SK-MEL-5 (cell line): ENCODE results near the gene PIAS2. TPM values are rescaled to one million over a fixed set of nuclear protein-coding genes. Genes with fewer than 3 reads are reported as not detected.

Experiments
- DNase-seq: peaks from one replicate; pipeline ENCODE4 v3.0.0-alpha.2; 2016; ENCODE audit warnings: low read depth, low spot score
- in situ Hi-C: cut with HindIII; loops from 2 replicates; pipeline ENCODE4 v1.10.0; 2016; ENCODE audit warnings: low sequenced_read_pairs, high pct_unique_total_duplicates, low pct_unique_long_range_greater_than_20kb
- total RNA-seq: library from RNA; depleted of rRNA; stranded (reverse); fragments of >200 nt; shearing (Covaris generic); gene quantifications from 2 replicates; pipeline ENCODE4 v1.2.3, GENCODE V29; 2014

The PIAS2 gene
- total RNA-seq, 1 experiment from 2014 or later = 29.0 TPM

DNA sequence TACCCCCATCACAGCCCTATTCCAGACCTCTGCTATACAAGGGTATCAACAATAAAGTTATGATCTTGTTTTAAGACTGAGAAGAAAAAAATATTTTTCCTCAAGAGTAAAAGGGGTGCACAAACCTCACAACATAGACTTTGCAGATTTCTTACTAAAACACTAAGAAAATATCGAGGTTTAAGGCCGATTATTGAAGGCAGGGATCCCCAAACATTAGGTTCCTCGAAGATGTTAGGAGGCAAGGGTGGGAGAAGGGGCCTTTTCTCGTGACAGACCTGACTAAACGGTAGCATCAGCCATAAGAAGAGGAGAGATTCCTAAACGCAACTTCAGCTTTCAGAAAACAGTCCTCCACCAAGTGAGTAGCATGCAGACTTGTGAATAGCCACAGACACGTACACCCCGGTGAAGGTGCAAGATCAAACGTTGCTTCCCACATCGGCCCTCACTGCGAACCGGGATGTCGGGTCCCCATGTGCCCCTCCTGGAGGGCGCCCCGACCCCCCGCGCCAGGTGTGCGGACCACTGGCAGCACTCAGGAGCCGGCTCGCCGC is 678 bp downstream of the PIAS2 start:
- DNase-seq = peak; percentile 29
- in situ Hi-C loops = no loop called here

DNA sequence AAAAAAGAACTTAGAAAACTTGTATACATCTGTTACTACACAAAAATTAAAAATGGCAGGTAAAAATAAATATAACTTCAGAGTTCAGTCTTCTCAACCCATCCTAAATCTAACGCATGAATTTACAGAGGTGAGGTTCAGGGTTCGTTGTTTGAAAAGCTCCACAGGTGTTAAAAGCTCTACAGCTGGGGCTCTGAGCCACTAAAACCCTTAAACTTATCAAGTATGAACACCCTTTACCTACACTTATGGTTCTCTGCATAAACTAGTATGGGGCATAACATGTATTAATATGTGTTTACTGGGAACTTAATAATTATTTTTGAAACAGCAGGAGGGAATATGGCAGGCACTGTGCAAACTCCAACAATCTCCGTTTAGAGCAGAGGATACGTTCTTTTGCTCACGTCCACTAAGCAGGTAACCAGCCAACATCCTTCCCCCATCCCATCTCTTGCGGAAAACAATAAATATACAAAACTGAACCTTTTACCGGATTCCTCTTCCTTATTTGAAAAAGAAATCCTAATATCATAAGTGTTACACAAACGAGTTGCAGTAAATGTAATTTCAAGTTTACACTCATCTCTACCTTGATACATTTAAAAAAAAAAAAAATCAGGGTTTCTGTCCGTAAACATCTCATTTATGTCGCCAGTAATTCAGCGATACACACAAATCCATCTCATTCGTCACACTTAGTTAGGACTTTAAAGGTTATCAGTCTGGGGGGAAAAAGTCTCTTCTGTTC is 1.3 kb downstream of the PIAS2 start:
- in situ Hi-C loops = no loop called here
- no peak for DNase-seq

DNA sequence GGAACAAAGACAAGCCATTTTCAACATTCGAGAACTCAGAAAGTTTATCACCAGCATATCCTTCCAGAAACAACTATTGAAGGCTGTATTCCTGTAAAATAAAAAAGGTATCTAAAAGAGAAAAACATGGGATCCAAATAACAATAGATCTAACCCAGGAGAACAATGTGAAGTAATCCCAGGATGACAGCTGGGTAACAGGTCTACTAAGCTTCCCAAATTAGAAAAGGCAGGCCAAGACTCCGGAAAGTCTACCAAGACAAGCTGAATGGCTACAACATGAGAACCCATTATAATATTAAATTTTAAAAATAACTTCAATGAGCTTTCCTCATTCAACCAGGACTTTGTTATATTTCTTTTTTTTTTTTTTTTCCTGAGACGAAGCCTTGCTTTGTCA is 6.5 kb downstream of the PIAS2 start:
- DNase-seq = no peak
- in situ Hi-C loops = no loop called here

DNA sequence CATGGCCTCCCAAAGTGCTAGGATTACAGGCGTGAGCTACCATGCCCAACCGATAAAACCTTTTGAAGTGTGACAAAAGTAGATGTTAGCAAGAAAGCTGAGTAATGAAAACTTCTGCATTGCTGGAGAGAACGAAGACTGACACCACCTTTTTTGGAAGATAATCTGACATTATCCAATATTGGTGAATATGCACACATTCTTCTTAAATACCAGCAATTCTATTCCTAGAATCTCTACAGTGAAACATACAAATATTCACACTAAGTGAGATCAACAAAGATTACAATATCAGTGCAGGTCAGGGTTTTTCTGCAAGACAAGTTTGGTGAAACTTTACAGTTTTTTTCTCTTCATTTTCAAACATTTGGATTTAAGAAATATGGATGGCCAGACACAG is 7.8 kb downstream of the PIAS2 start:
- no peak for DNase-seq
- in situ Hi-C loops = no loop called here

DNA sequence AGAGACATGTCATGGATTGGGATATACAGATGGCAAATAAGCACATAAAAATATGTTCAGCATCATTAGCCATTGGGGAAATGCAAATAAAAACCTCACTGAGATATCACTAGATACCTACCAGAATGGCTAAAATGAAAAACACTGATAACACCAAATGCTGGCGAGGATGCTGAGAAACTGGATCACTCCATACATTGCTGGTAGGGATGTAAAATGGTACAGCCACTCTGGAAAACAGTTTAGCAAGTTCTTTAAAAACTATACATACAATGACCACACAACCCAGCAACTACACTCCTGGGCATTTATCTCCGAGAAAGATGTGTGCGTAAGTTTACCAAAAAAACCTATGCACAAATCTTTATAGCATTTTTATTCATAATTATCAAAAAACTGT is 13.9 kb downstream of the PIAS2 start:
- DNase-seq = no peak
- in situ Hi-C loops = no loop called here

DNA sequence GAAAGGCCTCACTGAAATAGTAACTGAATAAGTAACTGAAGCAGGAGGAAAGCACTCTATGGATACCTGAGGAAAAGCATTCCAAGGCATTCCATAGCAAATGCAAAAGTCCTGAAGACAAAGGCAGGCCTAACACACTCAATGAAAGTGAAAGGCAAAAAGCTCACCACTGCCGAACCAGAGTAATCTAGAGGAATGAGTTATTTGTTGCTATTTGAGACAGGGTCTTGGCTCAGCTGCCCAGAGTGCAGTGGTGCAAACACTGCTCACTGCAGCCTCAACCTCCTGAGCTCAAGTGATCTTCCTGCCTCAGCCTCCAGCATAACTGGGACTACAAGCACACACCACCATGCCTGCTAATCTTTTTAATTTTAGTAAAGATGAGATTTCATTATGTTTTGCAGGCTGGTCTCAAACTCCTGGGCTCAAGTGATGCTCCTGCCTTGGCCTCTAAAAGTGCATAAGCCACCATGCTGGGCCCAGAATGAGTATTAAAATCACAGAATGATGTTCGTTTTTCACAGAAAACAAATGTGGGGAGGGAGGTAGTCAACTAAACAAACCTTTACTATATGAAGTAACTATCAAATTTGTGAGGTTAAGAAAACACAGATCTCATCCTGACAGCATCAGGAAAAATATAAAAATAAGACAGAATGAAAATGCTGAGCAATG is 17.9 kb downstream of the PIAS2 start:
- DNase-seq = no peak
- in situ Hi-C loops = no loop called here

DNA sequence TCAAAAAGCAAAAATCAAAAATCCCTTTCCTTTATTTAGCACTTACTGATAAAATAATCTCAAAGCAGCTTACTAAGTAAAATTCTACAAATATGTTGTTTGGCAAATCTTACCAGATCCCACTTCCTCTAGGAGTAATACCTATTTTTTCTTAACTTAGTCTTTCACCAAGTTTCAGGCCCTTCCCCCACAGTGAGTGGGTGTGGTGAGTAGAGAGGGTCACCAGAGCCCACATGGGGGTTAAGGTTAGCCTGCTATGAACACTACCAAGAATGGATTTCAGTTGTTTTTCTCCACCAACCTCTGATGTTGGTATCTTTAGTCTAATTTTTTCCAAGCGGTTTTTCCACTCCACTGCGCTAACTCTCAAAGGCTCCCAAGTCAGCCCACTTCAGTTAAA is 23.2 kb downstream of the PIAS2 start:
- in situ Hi-C loops = no loop called here
- DNase-seq = no peak

DNA sequence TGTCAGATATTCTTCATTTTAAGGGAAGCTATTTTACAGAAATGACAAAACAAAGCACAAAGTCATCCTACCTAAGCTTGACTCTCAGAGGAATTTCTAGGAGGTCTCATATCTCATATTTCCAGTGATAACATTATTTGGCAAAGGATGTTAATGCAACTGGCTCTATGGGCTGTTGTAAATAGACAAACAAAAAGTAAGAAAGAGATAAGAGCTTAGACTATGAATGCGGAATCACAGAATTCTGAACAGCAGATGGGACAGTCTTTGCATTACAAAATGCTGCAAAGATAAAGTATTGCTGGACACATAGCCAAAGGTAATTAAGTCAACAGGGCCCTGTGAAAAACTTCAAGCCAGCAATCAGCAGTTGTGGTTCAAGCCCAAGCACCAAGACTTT is 23.9 kb downstream of the PIAS2 start:
- DNase-seq = no peak
- in situ Hi-C loops = no loop called here

DNA sequence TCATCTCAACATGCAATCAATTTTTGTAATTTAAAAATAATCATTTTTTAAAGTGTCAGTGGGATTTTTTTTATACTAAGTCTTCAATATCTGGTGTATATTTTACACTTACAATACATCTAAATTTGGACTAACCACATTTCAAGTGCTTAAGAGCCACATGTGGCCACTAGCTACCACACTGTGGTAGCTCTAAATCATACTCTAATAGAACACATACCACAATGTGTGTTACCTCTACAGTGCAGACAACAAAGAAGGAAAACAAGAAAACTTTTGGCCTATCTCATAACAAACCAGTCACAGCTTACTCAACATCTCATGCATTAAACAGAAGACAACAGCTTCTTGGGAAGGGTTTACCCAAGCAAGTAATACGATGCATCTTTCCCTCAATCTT is 24.5 kb downstream of the PIAS2 start:
- in situ Hi-C loops = no loop called here

DNA sequence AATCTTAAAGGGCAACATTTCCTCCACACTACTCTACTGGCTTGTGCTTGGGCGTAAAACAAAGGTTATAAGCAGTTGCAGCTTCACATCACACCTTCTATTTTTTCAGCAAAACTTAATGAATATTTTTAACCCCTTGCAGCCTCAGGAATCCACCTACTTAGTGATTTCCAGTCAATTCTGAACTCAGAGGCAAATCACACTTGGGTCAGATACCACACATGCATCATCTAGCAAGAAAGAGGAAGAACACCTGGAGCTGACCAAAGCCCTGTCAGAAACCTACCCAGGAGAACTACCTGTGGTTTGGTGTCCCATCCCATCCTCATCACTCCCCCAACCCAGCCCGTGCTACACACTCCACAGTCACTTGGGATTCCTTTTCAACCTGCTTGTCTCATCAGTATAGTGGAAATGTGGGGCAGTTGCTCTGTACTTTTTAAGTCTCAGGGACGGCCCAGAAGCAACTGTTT is 25.5 kb downstream of the PIAS2 start:
- in situ Hi-C loops = no loop called here
- DNase-seq = no peak

More for the DNA sequence above, 24.5 kb downstream of the PIAS2 start:
- DNase-seq = no peak

DNA sequence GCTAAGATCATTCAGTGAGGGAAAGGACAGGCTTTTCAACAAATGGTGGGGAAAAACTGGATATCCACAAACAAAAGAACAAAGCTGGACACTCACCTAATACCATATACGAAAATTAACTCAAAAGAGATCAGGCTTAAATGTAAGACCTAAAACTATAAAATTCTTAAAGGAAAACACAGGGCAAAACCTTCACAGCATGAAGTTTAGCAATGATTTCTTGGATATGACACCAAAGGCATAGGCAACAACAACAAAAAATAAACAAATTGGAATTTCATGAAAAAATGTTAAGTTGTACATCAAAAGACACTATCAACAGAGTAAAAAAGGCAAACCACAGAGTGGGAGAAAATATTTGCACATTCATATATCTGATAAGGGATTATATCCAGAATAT is 28.3 kb downstream of the PIAS2 start:
- no peak for DNase-seq
- in situ Hi-C loops = no loop called here

DNA sequence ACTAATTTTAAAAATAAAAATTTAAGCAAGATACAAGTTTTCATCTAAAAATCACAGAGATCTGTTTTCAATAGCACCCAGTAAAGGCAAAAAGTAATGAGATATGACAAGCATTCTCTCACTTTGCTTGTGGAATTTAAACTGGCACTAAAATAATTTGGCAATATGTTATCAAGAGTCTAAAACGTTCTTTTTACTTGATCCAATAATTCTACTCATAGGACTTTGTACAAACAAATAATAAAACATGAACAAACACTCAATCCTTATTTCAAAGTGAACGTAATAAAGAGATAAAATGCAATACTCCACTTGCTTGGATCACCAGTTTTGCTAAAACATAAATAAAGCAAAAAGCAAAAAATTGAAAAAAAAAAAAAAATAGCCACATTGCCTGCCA is 30.4 kb downstream of the PIAS2 start:
- in situ Hi-C loops = no loop called here
- no peak for DNase-seq

DNA sequence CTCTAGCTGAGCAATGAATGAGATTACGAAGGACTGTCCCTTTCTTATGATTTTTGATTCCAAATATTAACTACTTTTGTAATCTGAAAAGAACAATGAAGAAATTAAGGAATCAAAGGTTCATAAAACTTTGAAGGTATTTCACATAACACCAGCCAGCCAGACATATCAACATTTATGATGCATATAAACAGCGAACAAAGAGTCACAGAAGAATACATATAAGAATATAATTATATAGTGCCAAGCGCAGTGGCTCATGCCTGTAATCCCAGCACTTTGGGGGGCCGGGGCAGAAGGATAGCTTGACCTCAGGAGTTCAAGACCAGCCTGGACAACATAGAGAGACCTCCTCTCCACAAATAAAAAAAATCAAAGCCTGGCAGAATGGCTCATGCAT is 34.1 kb downstream of the PIAS2 start:
- in situ Hi-C loops = no loop called here
- DNase-seq = no peak

DNA sequence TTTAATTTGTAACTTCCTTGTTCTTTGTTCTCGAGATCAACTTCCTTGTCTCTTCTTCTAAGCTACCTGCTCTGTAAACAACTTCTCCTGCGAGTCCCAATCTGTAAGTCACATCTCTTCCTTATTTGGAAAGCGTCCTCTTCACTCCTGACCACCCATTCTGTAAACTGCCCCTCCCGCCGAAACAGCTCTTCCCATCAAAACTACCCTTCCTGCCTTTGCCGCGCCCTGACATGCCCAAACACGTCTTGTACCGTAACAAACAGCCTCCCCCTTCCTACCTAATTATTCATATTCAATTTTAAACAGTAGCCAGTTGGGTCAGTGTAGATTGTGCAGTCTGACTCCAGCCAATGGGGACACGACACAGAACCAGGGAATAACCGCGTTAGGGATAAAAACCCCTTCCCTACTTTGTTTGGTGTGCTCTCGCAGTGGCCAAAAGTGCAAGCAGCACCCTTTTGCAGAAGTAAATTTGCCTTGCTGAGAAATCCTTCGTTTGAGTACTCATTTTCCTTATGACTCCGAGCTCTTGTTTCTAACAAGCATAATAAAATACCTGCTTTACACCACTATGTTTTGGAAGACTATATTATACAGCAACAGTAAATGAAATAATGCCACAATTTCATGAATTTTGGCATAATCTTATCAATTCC is 39.8 kb downstream of the PIAS2 start:
- in situ Hi-C loops = no loop called here
- no peak for DNase-seq

DNA sequence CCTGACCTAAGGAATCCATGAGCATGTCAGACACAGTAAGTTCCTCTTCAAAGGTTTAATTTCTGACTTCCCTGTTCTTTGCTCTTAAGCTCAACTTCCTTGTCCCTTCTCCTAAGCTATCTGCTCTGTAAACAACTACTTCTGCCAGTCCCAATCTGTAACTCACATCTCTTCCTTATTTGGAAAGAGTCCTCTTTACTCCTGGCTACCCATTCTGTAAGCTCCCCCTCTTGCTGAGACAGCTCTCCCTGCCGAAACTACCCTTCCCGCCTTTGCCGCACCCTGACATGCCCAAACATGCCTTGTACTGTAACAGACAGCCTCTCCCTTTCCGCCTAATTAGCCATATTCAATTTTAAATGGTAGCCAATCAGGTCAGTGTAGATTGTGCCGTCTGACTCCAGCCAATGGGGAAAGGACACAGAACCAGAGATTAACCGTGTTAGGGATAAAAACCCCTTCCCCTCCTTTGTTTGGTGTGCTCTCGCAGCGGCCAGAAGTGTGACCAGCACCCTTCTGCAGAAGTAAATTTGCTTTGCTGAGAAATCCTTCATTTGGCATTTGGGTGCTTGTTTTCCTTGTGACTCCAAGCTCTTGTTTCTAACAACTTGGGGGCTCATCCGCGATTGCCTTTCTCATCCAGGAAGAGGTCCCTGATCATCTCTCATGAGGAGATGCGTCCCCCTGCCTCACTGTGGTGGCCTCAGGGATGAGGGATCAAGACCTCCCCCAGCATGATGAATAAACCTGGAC is 49.0 kb downstream of the PIAS2 start:
- no peak for DNase-seq
- in situ Hi-C loops = no loop called here

DNA sequence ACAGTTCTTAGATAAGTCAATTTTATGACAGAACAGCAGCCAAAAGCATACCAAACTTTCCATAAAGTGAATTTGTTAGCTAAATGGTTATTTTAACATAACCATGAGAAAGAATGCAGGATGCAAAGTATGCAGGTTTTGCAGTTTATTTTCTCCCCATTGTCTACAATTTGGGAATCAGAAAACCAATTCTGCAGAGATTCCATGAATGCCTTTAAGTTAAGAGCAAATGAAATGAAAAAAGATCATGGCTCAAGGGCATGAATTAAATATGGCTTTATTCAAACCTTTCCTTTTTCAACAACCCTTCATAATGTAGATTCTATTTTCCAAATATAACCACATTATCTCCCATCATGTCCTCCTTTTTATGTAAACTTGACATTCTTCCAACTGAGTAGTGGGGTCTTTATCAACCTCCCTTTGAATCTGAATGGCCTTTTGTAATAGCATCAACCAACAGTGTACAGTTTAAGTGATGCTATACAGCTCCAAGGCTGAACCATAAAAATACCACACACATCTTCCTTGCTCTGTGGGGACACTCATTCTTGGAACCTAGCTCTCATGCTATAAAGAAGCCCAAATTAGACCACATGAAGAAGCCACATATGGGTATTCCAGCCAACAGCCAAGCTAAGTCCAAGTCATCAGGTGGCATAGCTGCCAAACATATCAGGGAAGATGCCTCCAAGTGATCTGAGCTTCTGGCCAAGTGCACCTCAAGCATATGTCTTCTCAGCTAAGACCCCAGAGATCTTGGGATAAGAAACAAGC is 49.8 kb downstream of the PIAS2 start:
- in situ Hi-C loops = no loop called here
- DNase-seq = no peak

DNA sequence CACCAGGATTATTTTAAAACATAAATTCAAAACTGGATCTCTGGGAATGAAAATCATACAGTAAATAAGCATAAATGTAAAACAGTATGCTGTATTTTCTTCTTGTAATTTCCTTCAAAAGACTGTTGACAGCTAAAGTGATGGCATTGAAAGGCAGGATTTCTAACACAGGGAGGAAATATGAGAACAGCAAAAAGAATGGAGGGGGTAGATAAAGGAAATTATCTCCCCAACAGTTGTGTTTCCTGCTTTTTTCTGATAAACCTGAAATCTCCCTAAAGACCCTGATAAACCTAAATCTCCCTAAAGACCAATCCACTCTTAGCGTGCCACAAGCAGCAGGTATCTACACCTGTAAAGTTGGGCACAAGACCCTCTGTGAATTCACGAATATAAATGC is 50.8 kb downstream of the PIAS2 start:
- no peak for DNase-seq
- in situ Hi-C loops = no loop called here
